Measurements from ENCODE around the gene ZNF18.
"Not testable (repeated sequence)": the region's sequence is repeated elsewhere in the genome, so short reads cannot be mapped to it uniquely, and the experiment has no call there.

Gene ZNF18

DNA sequence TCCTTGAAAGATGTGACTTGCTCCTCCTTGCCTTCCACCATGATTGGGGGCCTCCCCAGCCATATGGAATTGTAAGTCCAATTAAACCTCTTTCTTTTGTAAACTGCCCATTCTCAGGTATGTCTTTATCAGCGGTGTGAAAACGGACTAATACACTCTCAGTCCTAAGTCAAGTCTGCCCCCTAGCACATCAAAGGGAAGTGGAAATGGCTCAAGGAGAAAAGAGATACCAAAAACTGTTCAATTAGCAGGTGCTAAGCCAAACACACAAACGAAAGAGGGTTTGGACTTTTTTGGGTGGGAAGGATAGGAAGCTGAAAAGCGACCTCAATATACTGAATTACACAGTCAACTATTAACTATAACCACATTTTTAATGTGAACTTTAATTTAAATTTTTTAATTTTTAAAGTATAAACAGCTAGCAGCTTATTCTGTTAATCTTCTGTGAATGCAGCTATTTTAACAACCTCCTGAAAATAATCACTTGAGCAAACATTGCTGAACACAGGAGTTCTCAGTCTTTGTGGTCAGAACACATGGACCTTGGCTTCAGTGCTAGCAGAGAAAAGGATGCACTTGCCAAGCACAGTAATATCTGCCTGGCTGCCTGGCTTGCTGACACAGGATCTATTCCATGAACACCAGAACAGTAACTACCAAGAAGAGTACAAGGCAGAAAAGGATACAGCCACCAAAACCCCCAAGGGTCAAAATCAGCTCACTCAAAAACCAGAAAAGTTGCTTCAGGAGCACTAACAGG, 10.9 kb downstream of the ZNF18 start:
- no peak for DNase-seq (ENCODE audit: low read depth)

DNA sequence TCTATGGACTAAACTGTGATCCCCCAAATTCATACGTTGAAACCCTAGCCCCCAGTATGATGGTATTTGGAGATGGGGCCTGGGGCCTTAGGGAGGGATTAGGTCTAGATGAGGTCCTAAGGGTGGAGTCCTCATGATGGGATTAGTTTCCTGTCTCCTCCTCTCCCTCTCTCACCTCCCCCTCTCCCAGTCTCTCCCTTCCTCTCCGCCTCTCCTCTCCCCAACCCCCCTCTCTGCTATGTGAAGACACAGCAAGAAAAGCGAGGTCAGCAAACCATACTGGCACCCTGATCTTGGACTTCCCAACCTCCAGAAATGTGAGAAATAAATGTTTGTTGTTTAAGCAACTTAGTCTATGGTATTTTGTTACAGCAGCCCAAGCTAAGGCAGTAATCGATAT, 15.4 kb downstream of the ZNF18 start:
- no peak for DNase-seq (ENCODE audit: low read depth)

DNA sequence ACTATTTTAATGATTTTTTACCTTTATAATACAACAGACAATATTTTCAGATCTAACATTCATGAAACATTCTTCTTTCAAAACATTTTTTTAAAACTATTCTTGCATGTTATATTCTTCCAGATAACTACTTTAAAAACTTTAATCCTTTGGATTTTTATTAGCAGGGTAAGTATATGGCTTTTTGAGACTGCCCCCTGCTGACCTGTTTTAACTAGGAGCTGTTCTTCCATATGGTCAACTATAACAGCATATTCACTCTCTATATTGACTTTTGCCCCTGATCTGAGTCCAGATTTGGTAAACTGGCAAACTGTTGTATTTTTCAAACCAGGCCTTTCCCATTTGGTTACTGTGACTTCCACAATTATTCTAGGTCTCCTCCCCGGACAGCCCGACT, 16.5 kb downstream of the ZNF18 start:
- DNase-seq (ENCODE audit: low read depth): no peak

DNA sequence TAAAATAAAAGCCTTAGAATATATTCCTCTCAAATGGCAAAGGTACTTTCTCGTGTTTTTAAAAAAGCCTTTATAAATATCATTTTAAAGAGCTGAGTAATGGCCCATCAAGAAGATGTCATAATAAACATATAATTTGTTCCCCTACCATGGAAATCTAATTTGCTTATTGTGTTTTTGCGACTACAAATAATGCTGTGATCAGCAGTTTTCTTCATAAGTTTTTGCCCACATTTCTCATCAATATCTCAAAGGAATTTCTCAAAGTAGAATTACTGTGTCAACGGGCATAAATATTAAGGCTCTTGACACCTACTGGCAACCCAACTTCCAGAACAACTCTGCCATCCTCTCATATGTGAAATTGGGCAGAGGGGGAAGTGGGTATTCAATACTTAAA, 17.5 kb downstream of the ZNF18 start:
- no peak for DNase-seq (ENCODE audit: low read depth)

DNA sequence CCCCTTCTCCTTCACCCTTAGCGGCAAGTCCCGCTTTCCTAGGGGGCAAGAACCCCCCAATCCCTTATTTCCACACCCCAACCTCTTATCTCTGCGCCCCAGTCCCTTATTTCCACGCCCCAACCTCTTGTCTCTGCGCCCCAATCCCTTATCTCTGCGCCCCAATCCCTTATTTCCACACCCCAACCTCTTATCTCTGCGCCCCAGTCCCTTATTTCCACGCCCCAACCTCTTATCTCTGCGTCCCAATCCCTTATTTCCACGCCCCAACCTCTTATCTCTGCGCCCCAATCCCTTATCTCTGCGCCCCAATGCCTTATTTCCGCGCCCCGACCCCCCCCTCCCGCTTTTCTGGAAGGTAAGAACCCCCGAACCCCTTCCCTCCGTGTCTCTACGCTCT, 24.5 kb downstream of the ZNF18 start:
- DNase-seq (ENCODE audit: low read depth): not testable (repeated sequence)

DNA sequence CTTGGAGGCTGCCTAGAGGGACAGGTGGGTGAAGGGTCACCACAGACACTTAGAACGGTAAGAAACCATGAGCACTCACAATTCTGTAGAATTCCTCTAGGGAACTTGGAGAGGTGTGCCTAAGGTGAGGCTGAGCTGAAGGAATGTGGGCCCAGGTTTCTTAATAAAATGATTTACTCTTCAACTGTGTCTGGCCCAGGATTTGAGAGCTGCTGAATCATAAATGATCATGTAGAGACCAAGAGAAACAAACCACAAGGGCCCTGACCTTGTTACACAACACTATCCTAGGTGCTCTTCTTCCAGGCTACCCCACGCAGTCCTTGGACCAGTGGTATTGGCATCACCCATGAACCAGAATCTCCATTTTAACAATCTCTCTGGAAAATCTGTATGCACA, 27.7 kb downstream of the ZNF18 start:
- DNase-seq (ENCODE audit: low read depth): no peak

DNA sequence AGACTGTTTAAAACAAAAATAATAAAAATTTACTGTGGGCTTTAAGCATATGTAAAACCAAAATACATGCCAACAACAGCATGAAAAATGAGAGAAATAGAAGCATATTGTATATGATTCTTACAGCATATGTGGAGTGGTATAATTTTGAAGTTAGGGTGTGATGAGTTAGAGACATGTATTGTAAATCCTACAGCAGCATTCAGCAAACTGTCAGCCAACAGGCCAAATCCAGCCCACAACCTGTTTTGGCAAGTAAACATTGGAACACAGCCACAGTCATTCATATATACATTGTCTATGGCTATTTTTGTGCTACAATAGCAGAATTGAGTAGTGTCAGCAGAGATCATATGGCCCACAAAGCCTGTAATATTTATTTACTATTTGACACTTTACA, 42.3 kb downstream of the ZNF18 start:
- DNase-seq (ENCODE audit: low read depth): no peak

DNA sequence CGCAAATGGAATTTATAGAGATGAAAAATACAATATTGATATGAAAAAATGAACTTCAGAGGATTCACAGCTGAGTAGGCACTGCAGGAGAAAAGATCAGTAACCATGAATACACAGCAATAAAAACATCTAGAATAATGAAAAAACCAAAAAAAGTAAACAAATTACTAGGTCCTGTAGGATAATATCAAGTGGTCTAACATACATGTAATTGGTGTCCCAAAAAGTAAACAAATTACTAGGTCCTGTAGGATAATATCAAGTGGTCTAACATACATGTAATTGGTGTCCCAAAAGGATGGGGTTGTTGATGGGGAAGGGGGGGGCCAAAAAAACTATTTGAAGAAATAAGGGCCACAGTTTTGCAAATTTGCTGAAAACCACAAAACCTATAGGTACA, 43.4 kb downstream of the ZNF18 start:
- DNase-seq (ENCODE audit: low read depth): no peak

DNA sequence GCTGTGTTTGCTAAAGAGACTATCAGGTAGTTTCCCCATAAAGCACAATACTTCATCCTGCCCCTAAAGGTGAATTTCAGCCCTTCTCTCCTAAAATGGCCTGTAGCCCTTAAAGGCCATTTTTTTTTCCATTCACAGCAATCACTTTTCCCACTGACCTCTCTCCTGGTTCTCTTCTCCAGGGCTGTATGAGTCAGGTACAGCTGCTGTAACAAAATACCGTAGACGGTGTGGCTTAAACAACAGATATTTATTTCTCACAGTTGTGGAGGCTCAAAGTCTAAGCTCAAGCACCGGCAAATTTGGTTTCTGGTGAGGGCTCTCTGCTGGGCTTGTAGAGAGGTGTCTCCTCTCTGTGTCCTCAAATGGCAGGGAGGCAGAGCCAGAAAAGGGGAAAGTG, 44.7 kb downstream of the ZNF18 start:
- no peak for DNase-seq (ENCODE audit: low read depth)

DNA sequence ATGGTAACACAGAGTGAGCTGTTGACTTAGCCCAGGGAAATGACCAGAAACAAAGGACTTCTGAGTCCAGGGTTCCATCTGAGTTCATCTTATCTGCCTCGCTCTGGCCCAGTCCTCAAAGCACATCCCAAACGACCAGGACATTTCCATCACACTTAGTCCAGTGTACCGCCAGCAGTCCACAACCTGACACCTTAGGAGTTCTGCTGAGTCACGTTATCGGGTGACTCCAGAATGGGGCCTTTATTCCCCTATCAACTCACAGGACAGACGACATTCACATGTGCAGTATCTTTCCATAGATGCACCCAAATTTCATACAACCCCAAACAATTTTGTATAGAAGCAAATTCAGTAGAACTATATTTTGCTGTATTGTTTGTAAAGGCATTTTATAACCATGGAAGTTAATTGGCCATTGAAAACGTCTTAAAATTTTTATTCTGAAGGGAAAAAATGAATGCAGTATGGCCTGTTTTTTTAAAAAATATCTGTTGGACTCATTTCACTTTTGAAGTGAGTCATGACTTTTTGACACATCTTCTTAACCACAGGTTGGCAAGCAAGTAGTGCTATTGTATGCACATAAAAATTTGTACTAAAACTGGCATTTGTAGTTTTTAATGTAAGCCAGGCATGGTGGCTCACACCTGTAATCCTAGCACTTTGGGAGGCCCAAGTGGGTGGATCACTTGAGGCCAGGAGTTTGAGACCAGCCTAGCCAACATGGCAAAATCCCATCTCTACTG, 46.3 kb downstream of the ZNF18 start:
- DNase-seq (ENCODE audit: low read depth): no peak

DNA sequence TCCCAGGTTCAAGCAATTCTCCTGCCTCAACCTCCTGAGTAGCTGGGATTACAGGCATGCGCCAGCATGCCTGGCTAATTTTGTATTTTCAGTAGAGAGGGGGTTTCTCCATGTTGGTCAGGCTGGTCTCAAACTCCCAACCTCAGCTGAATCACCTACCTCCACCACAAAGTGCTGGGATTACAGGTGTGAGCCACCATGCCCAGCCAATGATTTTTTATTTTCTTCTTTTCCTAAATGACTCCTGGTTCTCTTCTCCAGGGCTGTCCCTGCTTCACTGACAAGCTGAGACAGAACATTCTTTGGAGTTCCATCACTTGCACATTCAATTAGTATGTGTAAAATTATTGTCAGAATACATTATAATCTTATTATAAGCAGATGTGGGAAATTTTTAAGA, 47.7 kb downstream of the ZNF18 start:
- not testable (repeated sequence) for DNase-seq (ENCODE audit: low read depth)

DNA sequence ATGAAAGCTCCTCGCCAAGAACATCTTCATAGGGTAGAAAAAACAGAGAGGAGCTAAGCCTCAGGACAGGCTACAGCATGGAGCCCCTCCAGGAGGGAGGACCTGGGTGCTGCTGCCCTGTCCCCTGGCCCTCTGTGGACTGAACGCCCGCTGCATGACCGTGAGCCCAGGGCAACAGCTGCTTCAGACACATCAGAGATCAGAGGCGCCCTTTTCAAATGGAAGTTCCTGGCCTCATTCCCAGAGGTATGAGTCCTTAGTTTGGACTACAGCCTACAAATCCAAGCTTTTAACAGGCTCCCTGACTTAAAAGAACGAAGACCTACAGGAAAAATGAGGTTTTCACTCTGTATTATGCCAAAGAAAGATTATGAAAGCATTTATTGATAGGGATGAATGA, 48.5 kb downstream of the ZNF18 start:
- no peak for DNase-seq (ENCODE audit: low read depth)

DNA sequence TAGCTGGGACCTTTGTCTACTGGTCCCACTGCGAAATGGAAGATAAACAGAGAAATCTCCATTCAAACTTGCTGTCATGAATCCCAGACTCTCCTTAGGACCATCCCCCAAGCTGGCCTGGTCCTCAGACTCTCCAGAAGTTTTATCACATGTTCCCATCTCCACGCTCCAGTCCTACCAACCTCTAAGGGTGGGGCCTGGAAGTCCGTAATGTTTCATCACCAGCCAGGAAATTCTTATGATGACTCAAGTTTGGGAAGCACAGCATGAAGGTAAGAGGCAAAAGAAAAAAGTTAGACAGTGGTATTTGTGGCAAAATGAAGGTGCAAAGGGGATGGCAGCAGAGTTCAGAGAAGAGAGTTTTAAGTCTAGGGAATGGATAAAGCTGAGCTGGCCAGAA, 52.7 kb downstream of the ZNF18 start:
- DNase-seq (ENCODE audit: low read depth): no peak

DNA sequence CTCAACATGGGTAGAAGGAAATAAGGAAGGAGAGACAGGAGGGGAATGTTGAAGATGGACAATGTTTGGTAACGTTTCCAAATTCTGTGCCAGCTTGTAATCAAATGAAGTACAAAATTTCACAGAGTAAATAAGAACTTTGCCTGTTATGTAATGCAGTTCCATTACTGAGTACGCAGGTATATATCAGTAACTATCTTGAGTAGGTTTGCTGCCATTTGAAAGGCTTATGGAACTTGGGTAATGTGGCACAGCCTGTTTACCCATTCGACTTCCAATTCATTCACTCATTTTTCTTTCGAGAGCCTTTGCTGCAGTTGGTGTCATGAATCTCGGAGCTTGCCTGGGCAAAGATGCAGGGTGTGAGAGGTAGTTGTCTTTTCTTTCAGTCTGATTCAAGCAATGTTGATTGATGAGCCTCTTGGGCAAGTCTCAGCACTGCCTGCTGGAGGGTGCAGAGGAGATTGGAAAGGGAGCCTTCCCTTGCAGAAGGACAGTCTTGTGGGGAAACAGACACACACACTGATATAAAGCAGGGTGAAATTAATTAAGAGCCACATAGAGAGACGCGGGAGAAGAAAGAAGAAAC, 53.4 kb downstream of the ZNF18 start:
- no peak for DNase-seq (ENCODE audit: low read depth)

DNA sequence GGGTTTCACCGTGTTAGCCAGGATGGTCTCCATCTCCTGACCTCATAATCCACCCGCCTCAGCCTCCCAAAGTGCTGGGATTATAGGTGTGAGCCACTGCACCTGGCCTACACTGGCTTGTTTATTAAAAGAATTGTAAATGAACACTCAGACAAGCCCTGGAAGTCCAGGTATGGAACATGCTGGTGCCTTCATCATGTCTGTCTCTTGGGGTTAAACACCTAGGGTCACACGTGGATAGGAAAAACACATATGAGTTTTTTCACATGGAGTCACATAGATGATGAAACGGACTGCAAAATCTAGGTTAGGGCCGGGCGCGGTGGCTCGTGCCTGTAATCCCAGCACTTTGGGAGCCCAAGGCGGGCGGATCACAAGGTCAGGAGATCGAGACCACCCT, 54.2 kb downstream of the ZNF18 start:
- DNase-seq (ENCODE audit: low read depth): not testable (repeated sequence)

DNA sequence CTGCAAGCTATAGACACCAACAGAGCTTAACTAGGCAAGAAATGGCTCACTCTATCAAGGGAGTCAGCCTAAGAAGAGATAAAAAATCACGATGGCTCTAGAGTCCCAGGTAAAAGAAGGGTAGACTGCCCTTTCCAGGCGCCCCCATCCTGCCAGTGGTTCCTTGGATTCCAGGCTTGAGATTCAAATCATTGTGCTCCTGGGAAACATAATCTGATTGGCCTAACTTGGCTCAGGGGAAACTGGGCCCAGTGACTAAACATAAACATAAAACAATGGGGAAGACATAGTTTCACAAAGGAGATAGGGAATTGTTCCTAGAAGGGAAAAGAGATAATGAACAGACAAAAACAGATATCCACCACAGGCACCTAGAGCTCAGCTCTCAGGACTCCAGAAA, 56.4 kb downstream of the ZNF18 start:
- DNase-seq (ENCODE audit: low read depth): no peak

DNA sequence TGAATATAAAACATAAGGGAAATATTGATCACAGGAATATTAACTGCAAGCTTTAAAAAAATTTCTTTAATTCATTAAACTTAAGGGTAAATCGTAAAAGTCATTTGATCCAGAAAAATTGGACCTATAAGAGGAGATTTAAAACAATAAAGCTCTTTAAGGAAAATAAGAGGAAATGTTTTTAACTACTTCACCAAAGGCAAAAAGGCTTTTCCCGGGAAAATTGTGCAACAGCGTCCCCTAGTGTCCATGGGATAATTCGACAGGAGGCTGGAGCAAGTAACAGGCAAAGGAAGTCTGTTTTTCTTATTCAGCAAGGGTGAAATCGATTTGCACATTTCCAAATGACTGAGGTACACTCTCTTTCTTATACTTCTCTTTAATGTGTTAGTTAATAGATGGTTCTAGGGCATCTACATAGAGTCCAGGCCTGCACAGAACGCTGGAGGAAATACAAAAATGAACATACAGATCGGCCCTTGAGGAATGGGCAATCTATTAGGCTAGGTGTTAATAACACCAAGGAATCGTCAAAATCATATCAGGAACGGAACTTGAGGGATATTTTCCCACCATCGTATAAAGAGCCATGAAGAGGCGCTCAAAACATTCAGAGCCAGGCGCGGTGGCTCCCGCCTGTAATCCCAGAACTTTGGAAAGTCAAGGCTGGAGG, 61.4 kb downstream of the ZNF18 start:
- DNase-seq (ENCODE audit: low read depth): no peak

DNA sequence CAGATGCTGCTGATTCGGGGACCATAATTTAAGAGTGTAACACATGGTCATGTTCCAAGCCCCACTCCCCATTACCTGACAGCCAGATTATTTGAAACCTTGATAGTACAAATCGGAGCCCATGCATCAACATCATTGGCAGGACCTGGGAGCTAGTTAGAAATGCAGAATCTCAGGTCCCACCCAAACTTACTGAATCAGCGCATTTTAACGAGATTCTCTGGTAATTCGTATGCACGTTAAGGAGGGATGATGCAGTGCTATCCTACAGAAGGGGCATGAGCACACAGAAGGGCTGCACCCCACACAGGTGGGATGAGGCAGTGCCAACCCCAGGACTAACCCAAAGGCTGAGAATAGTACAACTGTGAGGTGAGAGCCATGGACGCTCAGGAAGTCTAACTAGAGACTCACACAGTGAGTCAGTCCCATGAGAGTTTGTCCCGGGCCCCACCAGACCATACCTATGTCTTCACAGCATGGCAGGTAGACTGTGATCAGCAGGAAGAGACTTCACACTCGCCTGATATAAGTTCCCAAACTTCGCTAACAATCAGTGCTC, 64.9 kb downstream of the ZNF18 start:
- no peak for DNase-seq (ENCODE audit: low read depth)

DNA sequence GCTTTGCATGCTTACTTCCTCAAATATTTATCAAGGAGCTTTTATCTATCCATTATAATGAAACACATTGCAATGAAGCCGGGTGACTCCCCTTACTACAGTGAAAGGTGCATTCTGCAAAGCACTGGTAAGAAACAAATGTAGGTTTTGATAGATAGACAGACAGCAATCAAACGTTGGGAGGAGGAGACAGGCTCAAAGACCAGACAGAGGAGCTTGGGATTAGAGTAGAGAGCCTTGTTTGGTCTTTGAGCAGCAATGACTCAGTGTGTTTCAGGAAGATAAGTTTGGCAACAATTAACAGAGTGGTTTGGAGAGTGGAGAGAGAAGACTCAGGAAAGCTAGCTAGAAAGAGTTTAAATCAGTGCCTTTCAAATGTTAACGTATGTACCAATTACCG, 68.8 kb downstream of the ZNF18 start:
- DNase-seq (ENCODE audit: low read depth): no peak
